WTC11 (cell line): ENCODE data around the gene EFNA5. TPM values are rescaled to one million over a fixed set of nuclear protein-coding genes. Genes with fewer than 3 reads are reported as not detected.

Source experiments
- ATAC-seq: fragments of 200-7000 bp; cut with Tn5 transposase; 2 replicates; pipeline ENCODE4 v1.10.0; 2021; ENCODE audit warnings: mild to moderate bottlenecking, moderate library complexity
- CTCF ChIA-PET: fragments of 300-600 bp; sonication (Branson Sonifier 250); formaldehyde crosslinking; loops from one replicate; lab custom pipeline; 2021; ENCODE audit warnings: antibody characterized with exemption; lab: Charles Lee
- POLR2A ChIA-PET: fragments of 350-600 bp; sonication (Branson Sonifier 250); formaldehyde crosslinking; loops from one replicate; lab custom pipeline; 2021; ENCODE audit warnings: antibody characterized with exemption; lab: Charles Lee
- DNase-seq: peaks from one replicate; pipeline ENCODE4 v3.0.0; 2021; ENCODE audit warnings: low spot score
- H3K27ac Mint-ChIP-seq: 2 replicates; pipeline ENCODE4 v1.8.0; 2021; ENCODE audit warnings: mixed read lengths
- H3K27me3 Mint-ChIP-seq: 2 replicates; pipeline ENCODE4 v1.8.0; 2021; ENCODE audit warnings: low read depth, mild to moderate bottlenecking, moderate library complexity, mixed read lengths
- H3K36me3 Mint-ChIP-seq: 2 replicates; pipeline ENCODE4 v1.8.0; 2021; ENCODE audit warnings: mixed read lengths
- H3K4me1 Mint-ChIP-seq: 2 replicates; pipeline ENCODE4 v1.8.0; 2022; ENCODE audit warnings: mixed read lengths
- H3K4me3 Mint-ChIP-seq: 2 replicates; pipeline ENCODE4 v1.8.0; 2021; ENCODE audit warnings: mild to moderate bottlenecking, moderate library complexity, mixed read lengths
- H3K9me3 Mint-ChIP-seq: 2 replicates; pipeline ENCODE4 v1.8.0; 2021; ENCODE audit warnings: mixed read lengths
- ETV6 ChIP-seq: sonication (generic); formaldehyde crosslinking; IDR thresholded peaks from 2 replicates; pipeline ENCODE4 v1.8.1; 2022; ENCODE audit warnings: mild to moderate bottlenecking, missing genetic modification reagents
- FOXJ3 ChIP-seq: sonication (generic); formaldehyde crosslinking; IDR thresholded peaks from 2 replicates; pipeline ENCODE4 v1.9.0; 2021; ENCODE audit warnings: missing genetic modification reagents, mild to moderate bottlenecking, borderline replicate concordance
- GABPB1 ChIP-seq: sonication (generic); formaldehyde crosslinking; IDR thresholded peaks from 2 replicates; pipeline ENCODE4 v1.8.1; 2023; ENCODE audit warnings: mild to moderate bottlenecking, missing genetic modification reagents
- GTF2I ChIP-seq: fragments of 250-450 bp; sonication (Bioruptor Pico); conservative IDR thresholded peaks from 2 replicates; pipeline ENCODE4 v1.4.0; 2021; ENCODE audit warnings: mild to moderate bottlenecking
- HMGXB4 ChIP-seq: sonication (generic); formaldehyde crosslinking; IDR thresholded peaks from 2 replicates; pipeline ENCODE4 v1.8.1; 2023; ENCODE audit warnings: mild to moderate bottlenecking, moderate library complexity, missing genetic modification reagents
- IRF2 ChIP-seq: sonication (generic); formaldehyde crosslinking; IDR thresholded peaks from 2 replicates; pipeline ENCODE4 v1.8.0; 2022; ENCODE audit warnings: low read depth, missing genetic modification reagents, borderline replicate concordance
- NFATC4 ChIP-seq: fragments of 250-450 bp; sonication (Bioruptor Pico); IDR thresholded peaks from 2 replicates; pipeline ENCODE4 v1.9.0; 2021; ENCODE audit warnings: mild to moderate bottlenecking
- NR2C2 ChIP-seq: sonication (generic); formaldehyde crosslinking; IDR thresholded peaks from 2 replicates; pipeline ENCODE4 v1.8.0; 2022; ENCODE audit warnings: mild to moderate bottlenecking, missing genetic modification reagents
- RORB ChIP-seq: fragments of 250-450 bp; sonication (Bioruptor Pico); IDR thresholded peaks from 2 replicates; pipeline ENCODE4 v1.9.0; 2021; ENCODE audit warnings: mild to moderate bottlenecking
- ZBTB43 ChIP-seq: sonication (generic); formaldehyde crosslinking; IDR thresholded peaks from 2 replicates; pipeline ENCODE4 v1.8.1; 2023; ENCODE audit warnings: mild to moderate bottlenecking, missing genetic modification reagents
- ZNF138 ChIP-seq: sonication (generic); formaldehyde crosslinking; conservative IDR thresholded peaks from 2 replicates; pipeline ENCODE4 v1.8.1; 2022; ENCODE audit warnings: mild to moderate bottlenecking, moderate library complexity, missing genetic modification reagents
- ZNF423 ChIP-seq: fragments of 250-450 bp; sonication (Bioruptor Pico); IDR thresholded peaks from 2 replicates; pipeline ENCODE4 v2.1.2; 2022; ENCODE audit warnings: mild to moderate bottlenecking, moderate library complexity
- ZNF512 ChIP-seq: sonication (generic); formaldehyde crosslinking; IDR thresholded peaks from 2 replicates; pipeline ENCODE4 v1.8.1; 2022; ENCODE audit warnings: missing genetic modification reagents, borderline replicate concordance
- total RNA-seq: library from RNA; stranded (reverse); gene quantifications from 3 replicates; pipeline ENCODE4 v1.2.3, GENCODE V29; 2021
- TF ChIP-seq, protein P1 (sequence below): fragments of 200-600 bp; IDR thresholded peaks from 2 replicates; pipeline ENCODE4 v1.8.0; 2022; ENCODE audit warnings: antibody characterized with exemption
- TF ChIP-seq, protein P2 (sequence below): sonication (generic); formaldehyde crosslinking; IDR thresholded peaks from 2 replicates; pipeline ENCODE4 v1.8.1; 2022; ENCODE audit warnings: low read depth, missing genetic modification reagents, borderline replicate concordance
- TF ChIP-seq, protein P3 (sequence below): sonication (generic); formaldehyde crosslinking; IDR thresholded peaks from 2 replicates; pipeline ENCODE4 v1.8.0; 2022; ENCODE audit warnings: missing genetic modification reagents
- TF ChIP-seq, protein P4 (sequence below): sonication (generic); formaldehyde crosslinking; IDR thresholded peaks from 2 replicates; pipeline ENCODE4 v1.8.0; 2023; ENCODE audit warnings: missing genetic modification reagents, mild to moderate bottlenecking, borderline replicate concordance
- TF ChIP-seq, protein P5 (sequence below): sonication (generic); formaldehyde crosslinking; IDR thresholded peaks from 2 replicates; pipeline ENCODE4 v1.8.1; 2022; ENCODE audit warnings: low read depth, mild to moderate bottlenecking, moderate library complexity, missing genetic modification reagents, borderline replicate concordance
- TF ChIP-seq, protein P6 (sequence below): fragments of 250-450 bp; sonication (Bioruptor Pico); IDR thresholded peaks from 2 replicates; pipeline ENCODE4 v2.1.2; 2022; ENCODE audit warnings: mild to moderate bottlenecking, moderate library complexity

The EFNA5 gene
- total RNA-seq, 1 experiment from 2014 or later = 17.4 TPM

DNA sequence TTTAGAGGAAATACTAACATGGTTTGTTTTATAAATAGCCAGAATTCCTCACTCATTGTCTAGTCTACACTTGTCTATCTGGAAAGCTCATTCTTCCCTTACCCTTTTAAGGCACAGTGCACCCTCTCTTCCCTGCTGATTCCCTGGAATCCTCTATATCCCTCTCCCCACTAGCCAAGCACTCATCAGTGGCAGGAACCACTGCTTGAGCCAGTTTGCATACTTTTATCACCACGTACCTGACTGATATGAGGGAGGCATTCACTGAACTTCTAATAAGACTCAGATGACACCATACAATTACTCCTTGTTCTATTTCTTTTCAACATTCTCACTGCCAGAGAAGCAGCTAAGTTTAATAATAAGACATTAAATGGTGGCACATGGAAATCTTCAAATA, 134.9 kb downstream of the EFNA5 start:
- H3K4me1 Mint-ChIP-seq = peaks cover 26% of the 10 kb centered on the region
- H3K9me3 Mint-ChIP-seq = no peaks in the 10 kb centered on the region
- no peak for ATAC-seq
- CTCF ChIA-PET = interaction anchor here (1.3 kb wide), 1 partner anchor 36 kb away, joined by 3 read pairs; no protein-coding TSS in a partner anchor
- H3K27me3 Mint-ChIP-seq = peaks cover 10% of the 10 kb centered on the region
- no peak overlapping the region for H3K4me3 Mint-ChIP-seq
- TF ChIP-seq, protein P1, sequence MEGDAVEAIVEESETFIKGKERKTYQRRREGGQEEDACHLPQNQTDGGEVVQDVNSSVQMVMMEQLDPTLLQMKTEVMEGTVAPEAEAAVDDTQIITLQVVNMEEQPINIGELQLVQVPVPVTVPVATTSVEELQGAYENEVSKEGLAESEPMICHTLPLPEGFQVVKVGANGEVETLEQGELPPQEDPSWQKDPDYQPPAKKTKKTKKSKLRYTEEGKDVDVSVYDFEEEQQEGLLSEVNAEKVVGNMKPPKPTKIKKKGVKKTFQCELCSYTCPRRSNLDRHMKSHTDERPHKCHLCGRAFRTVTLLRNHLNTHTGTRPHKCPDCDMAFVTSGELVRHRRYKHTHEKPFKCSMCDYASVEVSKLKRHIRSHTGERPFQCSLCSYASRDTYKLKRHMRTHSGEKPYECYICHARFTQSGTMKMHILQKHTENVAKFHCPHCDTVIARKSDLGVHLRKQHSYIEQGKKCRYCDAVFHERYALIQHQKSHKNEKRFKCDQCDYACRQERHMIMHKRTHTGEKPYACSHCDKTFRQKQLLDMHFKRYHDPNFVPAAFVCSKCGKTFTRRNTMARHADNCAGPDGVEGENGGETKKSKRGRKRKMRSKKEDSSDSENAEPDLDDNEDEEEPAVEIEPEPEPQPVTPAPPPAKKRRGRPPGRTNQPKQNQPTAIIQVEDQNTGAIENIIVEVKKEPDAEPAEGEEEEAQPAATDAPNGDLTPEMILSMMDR = no peak
- TF ChIP-seq ZNF138 (CRISPR knock-in tag) = no peak
- no peak for TF ChIP-seq ETV6 (CRISPR knock-in tag)
- no peak for TF ChIP-seq ZNF512 (CRISPR knock-in tag)
- TF ChIP-seq, protein P2, sequence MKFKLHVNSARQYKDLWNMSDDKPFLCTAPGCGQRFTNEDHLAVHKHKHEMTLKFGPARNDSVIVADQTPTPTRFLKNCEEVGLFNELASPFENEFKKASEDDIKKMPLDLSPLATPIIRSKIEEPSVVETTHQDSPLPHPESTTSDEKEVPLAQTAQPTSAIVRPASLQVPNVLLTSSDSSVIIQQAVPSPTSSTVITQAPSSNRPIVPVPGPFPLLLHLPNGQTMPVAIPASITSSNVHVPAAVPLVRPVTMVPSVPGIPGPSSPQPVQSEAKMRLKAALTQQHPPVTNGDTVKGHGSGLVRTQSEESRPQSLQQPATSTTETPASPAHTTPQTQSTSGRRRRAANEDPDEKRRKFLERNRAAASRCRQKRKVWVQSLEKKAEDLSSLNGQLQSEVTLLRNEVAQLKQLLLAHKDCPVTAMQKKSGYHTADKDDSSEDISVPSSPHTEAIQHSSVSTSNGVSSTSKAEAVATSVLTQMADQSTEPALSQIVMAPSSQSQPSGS = no peak
- no peak for TF ChIP-seq HMGXB4 (CRISPR knock-in tag)
- TF ChIP-seq FOXJ3 (CRISPR knock-in tag) = no peak
- TF ChIP-seq, protein P3, sequence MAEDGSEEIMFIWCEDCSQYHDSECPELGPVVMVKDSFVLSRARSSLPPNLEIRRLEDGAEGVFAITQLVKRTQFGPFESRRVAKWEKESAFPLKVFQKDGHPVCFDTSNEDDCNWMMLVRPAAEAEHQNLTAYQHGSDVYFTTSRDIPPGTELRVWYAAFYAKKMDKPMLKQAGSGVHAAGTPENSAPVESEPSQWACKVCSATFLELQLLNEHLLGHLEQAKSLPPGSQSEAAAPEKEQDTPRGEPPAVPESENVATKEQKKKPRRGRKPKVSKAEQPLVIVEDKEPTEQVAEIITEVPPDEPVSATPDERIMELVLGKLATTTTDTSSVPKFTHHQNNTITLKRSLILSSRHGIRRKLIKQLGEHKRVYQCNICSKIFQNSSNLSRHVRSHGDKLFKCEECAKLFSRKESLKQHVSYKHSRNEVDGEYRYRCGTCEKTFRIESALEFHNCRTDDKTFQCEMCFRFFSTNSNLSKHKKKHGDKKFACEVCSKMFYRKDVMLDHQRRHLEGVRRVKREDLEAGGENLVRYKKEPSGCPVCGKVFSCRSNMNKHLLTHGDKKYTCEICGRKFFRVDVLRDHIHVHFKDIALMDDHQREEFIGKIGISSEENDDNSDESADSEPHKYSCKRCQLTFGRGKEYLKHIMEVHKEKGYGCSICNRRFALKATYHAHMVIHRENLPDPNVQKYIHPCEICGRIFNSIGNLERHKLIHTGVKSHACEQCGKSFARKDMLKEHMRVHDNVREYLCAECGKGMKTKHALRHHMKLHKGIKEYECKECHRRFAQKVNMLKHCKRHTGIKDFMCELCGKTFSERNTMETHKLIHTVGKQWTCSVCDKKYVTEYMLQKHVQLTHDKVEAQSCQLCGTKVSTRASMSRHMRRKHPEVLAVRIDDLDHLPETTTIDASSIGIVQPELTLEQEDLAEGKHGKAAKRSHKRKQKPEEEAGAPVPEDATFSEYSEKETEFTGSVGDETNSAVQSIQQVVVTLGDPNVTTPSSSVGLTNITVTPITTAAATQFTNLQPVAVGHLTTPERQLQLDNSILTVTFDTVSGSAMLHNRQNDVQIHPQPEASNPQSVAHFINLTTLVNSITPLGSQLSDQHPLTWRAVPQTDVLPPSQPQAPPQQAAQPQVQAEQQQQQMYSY = no peak
- TF ChIP-seq IRF2 = no peak
- no peak for TF ChIP-seq GABPB1 (CRISPR knock-in tag)
- TF ChIP-seq, protein P4, sequence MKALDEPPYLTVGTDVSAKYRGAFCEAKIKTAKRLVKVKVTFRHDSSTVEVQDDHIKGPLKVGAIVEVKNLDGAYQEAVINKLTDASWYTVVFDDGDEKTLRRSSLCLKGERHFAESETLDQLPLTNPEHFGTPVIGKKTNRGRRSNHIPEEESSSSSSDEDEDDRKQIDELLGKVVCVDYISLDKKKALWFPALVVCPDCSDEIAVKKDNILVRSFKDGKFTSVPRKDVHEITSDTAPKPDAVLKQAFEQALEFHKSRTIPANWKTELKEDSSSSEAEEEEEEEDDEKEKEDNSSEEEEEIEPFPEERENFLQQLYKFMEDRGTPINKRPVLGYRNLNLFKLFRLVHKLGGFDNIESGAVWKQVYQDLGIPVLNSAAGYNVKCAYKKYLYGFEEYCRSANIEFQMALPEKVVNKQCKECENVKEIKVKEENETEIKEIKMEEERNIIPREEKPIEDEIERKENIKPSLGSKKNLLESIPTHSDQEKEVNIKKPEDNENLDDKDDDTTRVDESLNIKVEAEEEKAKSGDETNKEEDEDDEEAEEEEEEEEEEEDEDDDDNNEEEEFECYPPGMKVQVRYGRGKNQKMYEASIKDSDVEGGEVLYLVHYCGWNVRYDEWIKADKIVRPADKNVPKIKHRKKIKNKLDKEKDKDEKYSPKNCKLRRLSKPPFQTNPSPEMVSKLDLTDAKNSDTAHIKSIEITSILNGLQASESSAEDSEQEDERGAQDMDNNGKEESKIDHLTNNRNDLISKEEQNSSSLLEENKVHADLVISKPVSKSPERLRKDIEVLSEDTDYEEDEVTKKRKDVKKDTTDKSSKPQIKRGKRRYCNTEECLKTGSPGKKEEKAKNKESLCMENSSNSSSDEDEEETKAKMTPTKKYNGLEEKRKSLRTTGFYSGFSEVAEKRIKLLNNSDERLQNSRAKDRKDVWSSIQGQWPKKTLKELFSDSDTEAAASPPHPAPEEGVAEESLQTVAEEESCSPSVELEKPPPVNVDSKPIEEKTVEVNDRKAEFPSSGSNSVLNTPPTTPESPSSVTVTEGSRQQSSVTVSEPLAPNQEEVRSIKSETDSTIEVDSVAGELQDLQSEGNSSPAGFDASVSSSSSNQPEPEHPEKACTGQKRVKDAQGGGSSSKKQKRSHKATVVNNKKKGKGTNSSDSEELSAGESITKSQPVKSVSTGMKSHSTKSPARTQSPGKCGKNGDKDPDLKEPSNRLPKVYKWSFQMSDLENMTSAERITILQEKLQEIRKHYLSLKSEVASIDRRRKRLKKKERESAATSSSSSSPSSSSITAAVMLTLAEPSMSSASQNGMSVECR (CRISPR knock-in tag) = no peak
- no peak for TF ChIP-seq ZNF423
- no peak for TF ChIP-seq GTF2I (CRISPR knock-in tag)
- TF ChIP-seq RORB (CRISPR knock-in tag) = no peak
- TF ChIP-seq, protein P5, sequence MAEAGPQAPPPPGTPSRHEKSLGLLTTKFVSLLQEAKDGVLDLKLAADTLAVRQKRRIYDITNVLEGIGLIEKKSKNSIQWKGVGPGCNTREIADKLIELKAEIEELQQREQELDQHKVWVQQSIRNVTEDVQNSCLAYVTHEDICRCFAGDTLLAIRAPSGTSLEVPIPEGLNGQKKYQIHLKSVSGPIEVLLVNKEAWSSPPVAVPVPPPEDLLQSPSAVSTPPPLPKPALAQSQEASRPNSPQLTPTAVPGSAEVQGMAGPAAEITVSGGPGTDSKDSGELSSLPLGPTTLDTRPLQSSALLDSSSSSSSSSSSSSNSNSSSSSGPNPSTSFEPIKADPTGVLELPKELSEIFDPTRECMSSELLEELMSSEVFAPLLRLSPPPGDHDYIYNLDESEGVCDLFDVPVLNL (CRISPR knock-in tag) = no peak
- TF ChIP-seq ZBTB43 (CRISPR knock-in tag) = no peak
- no peak for TF ChIP-seq NFATC4
- TF ChIP-seq, protein P6, sequence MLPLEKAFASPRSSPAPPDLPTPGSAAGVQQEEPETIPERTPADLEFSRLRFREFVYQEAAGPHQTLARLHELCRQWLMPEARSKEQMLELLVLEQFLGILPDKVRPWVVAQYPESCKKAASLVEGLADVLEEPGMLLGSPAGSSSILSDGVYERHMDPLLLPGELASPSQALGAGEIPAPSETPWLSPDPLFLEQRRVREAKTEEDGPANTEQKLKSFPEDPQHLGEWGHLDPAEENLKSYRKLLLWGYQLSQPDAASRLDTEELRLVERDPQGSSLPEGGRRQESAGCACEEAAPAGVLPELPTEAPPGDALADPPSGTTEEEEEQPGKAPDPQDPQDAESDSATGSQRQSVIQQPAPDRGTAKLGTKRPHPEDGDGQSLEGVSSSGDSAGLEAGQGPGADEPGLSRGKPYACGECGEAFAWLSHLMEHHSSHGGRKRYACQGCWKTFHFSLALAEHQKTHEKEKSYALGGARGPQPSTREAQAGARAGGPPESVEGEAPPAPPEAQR = no peak
- TF ChIP-seq NR2C2 (CRISPR knock-in tag) = no peak
- TF ChIP-seq, all 79 proteins: peak for 0
- no peak for DNase-seq
- POLR2A ChIA-PET = no interaction called here
- Mint-ChIP-seq H3K27ac (no peak overlapping the region), H3K36me3 (no peaks in the 10 kb centered on the region)
